SK-N-SH (cell line): ENCODE measurements around the gene PPP2R5C.

Experiments used
- ELF1 ChIP-seq: IDR thresholded peaks from 2 replicates; pipeline ENCODE4 v1.4.0; 2012
- JUND ChIP-seq: IDR thresholded peaks from 2 replicates; pipeline ENCODE4 v1.4.0; 2012
- NFIC ChIP-seq: IDR thresholded peaks from 2 replicates; pipeline ENCODE4 v1.4.0; 2012; ENCODE audit warnings: borderline replicate concordance
- RAD21 ChIP-seq: IDR thresholded peaks from 2 replicates; pipeline ENCODE4 v1.6.1; 2012; ENCODE audit warnings: mild to moderate bottlenecking, low read length
- SMC3 ChIP-seq: IDR thresholded peaks from 2 replicates; pipeline ENCODE4 v1.6.1; 2012; ENCODE audit warnings: low read depth, low read length, improper control_type of control experiment
- TAF1 ChIP-seq: IDR thresholded peaks from 2 replicates; pipeline ENCODE4 v1.6.1; 2012; ENCODE audit warnings: low read depth, mild to moderate bottlenecking, low read length, moderate library complexity, borderline replicate concordance
- TF ChIP-seq, protein P1 (sequence below): IDR thresholded peaks from 2 replicates; pipeline ENCODE4 v1.4.0; 2012; ENCODE audit warnings: low read depth
- TF ChIP-seq, protein P2 (sequence below): fragments of 200-600 bp; sonication (generic); IDR thresholded peaks from 2 replicates; pipeline ENCODE4 v1.6.1; 2017; ENCODE audit warnings: antibody characterized with exemption, mild to moderate bottlenecking, moderate library complexity

DNA sequence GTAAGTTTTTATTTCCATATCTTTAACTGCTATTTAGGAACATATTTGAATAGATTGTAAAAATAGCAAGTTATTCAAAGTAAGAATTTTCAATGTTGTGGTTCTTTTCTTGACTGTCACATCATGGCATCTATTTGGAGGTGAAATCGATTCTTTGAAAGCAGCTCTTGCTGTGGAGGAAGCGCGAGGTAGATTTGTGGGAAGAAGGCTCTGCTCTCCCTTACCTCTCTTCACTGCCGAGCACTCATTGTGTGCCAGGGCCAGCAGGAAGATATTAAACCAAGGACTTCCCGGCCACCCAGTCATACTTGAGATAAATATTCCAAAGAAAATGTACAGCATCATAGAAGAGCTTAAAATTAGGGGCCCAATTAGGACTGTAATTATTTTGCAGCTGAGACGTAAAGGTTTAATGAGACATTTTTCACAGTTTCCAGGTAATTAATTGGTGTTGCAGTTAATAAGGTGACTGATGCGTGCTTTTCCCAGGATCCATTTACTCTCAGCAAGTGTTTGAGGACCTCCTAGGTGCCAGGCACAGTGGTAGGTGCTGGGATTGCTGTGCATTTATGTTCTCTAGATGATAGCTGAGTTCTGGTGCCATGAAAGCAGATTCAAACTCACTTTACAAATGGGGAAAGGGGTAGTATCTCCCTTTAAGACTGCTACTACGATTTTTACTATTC, 113.7 kb downstream of the PPP2R5C start:
- TF ChIP-seq, protein P1, sequence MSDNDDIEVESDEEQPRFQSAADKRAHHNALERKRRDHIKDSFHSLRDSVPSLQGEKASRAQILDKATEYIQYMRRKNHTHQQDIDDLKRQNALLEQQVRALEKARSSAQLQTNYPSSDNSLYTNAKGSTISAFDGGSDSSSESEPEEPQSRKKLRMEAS = no peak
- no peak for TF ChIP-seq NFIC
- no peak for TF ChIP-seq TAF1
- TF ChIP-seq SMC3 = no peak
- TF ChIP-seq ELF1 = no peak
- no peak for TF ChIP-seq JUND
- TF ChIP-seq RAD21 = no peak
- TF ChIP-seq, protein P2, sequence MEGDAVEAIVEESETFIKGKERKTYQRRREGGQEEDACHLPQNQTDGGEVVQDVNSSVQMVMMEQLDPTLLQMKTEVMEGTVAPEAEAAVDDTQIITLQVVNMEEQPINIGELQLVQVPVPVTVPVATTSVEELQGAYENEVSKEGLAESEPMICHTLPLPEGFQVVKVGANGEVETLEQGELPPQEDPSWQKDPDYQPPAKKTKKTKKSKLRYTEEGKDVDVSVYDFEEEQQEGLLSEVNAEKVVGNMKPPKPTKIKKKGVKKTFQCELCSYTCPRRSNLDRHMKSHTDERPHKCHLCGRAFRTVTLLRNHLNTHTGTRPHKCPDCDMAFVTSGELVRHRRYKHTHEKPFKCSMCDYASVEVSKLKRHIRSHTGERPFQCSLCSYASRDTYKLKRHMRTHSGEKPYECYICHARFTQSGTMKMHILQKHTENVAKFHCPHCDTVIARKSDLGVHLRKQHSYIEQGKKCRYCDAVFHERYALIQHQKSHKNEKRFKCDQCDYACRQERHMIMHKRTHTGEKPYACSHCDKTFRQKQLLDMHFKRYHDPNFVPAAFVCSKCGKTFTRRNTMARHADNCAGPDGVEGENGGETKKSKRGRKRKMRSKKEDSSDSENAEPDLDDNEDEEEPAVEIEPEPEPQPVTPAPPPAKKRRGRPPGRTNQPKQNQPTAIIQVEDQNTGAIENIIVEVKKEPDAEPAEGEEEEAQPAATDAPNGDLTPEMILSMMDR = no peak
